M059J (cell line): ENCODE data around the gene C2CD2. TPM values are rescaled to one million over a fixed set of nuclear protein-coding genes. Genes with fewer than 3 reads are reported as not detected.
"Not testable (repeated sequence)": the region's sequence is repeated elsewhere in the genome, so short reads cannot be mapped to it uniquely, and the experiment has no call there.

ENCODE experiments used
- DNase-seq: peaks from one replicate; pipeline ENCODE4 v3.0.0-alpha.2; 2012; ENCODE audit warnings: low read depth
- total RNA-seq: library from RNA; depleted of rRNA; stranded (reverse); fragments of >200 nt; shearing (Covaris generic); gene quantifications from 2 replicates; pipeline ENCODE4 v1.2.3, GENCODE V29; 2014

The C2CD2 gene
- total RNA-seq, 1 experiment from 2014 or later, result 32.1 TPM

DNA sequence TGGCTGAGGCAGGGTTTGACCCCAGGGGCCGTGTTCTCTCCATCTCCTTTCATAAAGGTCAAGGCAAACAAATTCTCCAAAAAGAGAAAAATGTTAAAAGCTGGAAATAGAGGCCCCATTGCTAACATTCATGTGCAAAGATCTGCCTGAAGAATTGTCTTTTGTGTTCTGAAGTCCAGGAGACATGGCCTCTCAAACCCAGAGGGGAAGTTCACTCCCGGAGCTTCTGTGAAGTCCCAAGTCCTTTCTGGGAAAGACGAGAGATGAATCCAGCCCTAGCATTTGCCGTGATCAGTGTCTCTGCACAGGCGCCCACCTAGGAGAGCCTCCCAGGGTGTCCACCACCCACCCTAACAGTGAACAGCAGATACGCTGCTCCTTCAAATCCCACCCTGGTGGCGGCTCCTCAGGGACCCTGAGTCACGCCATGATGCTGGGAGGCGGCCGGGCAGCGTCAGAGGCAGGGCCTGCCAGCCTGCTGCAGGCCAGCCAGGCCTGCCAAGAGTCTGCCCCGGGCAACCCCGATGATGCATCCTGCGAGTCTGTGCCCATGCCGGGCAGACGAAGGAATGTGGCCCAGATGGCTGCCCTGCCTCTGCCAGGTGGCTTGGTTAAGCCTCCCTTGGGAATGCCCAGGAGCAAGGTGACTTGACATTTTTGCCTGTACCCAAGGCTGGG is 5.2 kb upstream of the C2CD2 start:
- peak; percentile 93 for DNase-seq

DNA sequence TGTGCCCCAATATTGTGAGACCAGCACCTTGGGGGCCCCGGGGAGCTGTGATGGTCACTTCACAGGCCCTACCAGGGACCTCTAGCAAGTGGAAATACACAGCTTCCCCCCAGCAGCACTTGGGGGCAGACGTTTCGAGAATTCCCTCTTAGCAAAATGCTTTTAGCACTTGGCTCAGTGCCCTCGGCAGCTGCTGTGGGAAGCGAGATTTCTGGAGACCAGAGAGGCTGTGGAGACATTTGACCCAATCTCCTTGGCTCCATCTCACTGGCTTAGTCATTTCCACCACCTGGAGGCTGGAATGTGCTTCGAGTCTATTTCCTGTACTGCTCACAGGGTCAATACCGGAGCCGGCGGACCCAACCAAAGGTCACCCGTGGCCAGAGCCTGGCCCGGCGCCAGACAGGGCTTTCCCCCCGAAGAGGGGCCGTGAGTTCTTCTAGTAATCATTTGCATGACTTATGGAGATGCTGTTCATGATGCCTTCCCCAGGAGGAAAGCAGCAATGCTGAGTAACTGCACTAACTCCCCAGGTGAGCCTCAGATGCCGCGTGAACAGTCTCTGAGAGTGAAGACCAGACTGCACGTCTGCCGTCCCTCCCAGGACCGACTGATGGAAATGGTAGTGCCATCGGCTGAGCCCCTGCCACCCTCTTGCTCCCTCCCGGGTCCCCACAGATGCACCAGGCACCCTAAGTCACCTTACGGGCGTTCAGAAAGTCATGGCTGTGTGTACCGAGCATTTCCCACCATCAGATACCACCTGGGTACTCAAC is 4.4 kb upstream of the C2CD2 start:
- peak; percentile 98 for DNase-seq

DNA sequence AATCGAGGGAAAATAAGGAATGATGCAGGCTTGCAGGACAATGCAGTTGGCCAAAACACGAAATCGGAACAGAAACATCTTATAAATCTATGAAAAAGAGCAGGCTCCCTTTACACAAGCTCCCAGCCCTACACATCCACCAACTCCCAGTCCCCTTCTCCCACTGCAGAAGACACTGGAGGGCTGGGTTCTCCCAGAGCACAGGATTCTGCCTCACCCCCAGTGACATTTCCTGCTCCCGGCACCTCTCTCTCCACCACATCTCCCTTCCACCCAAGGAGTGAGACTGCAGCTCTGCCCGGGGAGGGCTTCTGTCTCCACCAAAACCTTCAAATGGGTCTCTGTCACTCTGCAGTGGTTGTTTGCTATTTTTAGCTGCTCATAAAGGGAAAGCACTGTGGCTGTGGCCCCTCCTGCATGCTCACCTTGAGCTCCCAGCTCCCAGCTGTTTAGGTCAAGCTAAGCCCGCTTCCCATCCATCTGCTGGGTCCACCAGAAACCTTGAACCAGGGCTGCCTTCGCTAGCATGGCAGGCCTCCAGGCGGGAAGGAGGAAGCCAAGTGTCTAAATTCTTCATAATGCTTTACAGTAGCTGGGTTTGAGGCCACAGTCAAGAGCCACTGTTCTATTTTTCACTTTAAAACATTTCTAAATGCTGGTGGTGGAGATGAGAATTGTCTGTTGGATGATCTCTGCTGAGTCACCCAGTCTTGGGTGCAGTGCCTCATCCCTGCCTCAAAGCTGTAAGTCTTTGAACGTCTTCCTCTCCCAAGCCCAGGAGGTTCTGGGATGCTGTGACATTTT is 3.3 kb upstream of the C2CD2 start:
- peak; percentile 87 for DNase-seq

DNA sequence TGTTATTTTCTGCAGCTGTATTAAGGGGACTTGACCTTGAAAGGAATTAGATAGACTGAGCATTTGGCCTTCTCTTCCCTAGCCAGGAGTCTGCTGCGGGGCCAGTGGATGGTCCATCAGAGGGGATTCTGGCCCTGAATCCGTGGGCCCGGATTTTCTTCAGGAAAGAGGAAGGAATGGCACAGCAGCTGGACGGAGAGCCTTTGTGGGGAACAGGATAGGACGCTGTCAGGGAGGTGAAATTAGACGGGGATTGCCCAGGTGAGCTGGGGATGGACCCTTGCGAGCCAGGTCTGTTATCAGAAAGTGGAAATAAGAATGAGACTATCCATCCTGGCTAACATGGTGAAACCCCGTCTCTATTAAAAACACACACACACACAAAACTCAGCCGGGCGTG is 1.7 kb upstream of the C2CD2 start:
- no peak for DNase-seq

DNA sequence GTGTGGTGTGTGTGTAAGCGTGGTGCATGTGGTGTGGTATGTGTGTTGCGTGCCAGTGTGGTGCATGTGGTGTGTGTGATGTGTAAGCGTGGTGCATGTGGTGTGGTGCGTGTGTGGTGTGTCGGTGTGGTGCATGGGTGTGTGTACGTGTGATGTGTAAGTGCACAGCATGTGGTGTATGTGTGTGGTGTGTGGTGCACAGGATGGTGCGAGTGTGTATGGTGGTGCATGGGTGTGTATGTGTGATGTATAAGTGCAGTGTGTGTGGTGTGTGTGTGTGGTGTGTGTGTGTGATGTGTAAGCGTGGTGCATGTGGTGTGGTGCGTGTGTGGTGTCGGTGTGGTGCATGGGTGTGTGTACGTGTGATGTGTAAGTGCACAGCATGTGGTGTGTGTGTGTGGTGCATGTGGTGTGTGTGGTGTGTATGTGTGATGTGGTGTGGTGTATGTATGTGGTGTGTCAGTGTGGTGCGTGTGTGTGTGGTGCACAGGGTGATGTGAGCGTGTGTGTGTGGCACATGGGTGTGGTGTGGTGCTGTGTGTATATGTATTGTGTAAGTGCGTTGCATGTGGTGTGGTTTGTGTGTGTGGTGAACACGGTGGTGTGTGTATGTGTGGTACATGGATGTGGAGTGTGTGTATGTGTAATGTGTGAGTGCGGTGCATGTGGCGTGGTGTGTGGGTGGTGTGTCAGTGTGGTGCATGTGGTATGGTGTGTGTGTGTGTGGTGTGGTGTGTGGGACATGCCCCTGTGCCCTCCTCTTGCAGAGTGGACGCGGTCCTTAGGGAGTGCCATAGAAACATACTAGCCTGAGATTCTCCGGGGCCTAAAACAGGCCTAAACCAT is 1.1 kb upstream of the C2CD2 start:
- no peak for DNase-seq

DNA sequence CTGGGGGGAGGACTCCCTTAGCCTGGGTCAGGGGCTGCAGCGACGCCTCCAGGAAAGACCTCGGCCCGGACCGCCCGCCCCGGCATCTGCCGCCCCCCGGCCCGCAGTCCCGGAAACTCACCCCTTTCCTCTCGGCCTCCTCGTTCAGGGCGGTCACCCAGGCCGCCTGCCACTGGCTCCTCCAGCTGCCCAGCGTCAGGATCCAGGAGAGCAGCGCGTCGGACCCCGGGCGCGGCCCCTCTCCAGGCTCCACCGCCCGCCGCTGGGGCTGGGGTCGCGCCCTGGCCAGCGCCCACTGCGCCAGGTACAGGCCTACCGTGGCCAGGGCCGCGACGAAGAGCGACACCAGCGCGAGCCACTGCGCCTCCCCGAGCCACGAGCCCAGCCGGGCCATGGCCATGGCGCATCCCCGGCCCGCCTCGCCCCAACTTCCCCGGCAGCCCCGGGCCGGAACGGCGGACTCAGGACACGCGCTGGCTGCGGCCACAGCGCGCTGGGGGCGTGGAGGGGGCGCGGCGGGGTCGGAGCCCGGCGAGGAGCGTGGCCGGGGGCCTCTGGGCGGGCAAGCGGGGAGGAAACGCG is 478 bp downstream of the C2CD2 start:
- DNase-seq, result peak; percentile 37

DNA sequence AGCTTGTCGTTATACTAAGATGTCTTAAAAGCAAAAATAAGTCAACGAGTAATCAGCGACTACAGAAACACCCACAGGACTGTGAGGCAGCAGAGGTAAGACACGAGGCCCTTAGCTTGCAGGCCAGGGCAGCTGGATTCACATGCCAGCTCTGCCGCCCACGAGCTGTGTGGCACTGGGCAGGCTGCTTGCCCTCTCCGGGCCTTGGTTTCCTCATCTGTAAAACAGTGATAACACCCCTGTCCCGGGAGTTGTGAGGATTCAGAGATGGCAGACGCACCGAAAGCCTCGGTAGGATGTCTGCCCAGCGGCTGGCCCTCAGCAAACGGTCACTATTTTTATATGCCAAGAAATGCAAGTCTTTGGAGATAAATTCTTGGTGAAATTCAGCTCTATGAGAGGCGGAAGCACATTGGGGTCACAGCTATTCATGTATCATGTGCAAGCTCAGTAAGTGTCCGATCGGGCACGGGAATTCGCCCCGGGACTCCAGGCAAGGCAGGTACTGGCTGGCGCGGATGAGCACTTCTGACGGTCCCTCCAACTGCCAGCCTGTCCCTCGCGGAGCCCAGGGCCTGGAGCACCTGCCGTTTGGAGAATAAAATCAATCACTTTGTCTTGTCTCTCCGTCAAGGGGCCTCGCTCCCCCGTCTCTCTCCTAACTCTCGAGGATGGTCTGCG is 1.1 kb downstream of the C2CD2 start:
- DNase-seq, result no peak

DNA sequence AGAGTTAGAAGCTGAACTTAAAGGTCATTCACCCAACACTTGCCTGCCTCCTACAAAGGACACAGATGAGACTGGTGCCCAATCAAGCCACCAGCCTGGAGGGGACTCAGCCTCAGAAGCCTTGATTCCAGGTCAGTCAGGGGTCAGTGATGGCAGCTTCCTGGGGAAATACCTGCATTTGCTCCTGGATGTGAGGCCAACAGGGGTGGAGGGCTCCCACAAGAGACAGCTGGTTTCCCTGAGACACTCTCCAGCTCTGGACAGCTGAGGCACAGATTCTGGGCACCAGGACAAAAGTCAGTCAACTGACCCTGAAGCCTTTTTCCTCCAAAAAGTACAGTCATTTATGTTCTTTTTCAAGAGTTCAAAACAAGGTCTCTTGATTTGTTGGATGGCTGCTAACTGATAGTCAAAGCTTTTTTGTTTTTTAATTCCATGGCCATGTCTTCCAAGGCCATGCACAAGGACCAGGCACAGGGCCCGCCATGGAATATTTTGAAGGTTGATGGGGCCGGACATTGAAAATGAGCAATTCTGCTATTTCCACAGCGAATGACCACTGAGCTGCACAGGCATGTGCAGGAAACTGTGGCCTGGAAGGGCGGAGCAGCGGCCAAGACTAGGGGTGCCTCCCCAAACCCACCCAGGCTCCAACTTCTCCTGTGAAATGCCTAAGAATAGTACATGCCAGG is 1.8 kb downstream of the C2CD2 start:
- DNase-seq, result no peak

DNA sequence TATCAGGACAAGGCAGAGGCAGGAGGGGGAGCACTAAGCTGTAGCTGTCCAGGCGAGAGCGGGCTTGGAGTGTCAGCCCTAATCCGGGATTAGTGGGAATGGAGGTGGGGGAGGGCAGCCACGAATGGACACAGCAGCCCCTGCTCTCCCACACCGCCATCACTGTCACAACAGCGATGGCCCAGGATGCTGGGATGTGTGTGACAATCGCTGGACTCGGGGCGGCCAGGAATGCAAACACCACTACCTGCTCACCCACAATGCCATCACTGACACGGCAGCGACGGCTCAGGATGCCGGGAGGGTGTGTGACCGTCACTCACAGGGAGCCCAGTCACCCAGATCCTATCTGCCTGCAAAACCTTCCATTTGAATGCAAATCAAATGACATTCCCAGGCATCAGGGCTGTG is 2.9 kb downstream of the C2CD2 start:
- no peak for DNase-seq

DNA sequence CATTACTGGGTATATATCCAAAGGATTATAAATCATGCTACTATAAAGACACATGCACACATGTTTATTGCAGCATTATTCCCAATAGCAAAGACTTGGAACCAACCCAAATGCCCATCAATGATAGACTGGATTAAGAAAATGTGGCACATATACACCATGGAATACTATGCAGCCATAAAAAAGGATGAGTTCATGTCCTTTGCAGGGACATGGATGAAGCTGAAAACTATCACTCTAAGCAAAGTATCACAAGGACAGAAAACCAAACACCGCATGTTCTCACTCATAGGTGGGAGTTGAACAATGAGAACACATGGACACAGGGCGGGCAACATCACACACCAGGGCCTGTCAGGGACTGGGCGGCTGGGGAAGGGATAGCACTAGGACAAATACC is 4.2 kb downstream of the C2CD2 start:
- not testable (repeated sequence) for DNase-seq

DNA sequence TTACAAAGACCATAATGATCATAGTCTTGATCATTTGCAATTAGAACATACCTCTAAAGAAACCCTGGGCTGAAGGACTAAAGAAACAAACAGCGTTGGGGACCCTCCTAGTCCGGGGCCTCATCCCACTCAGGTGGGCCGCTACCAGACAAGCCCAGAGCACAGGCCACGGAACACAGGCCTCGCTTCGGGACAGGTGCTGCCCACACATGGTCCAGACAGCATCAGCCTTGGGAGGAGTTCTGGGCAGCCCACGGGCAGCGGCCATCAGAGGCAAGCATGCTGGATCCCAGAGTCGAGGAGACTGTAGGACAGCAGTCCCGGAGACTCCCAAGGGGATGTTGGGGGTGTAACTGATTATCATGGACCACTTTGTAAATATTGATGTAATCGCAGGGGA is 4.9 kb downstream of the C2CD2 start:
- DNase-seq, result no peak

DNA sequence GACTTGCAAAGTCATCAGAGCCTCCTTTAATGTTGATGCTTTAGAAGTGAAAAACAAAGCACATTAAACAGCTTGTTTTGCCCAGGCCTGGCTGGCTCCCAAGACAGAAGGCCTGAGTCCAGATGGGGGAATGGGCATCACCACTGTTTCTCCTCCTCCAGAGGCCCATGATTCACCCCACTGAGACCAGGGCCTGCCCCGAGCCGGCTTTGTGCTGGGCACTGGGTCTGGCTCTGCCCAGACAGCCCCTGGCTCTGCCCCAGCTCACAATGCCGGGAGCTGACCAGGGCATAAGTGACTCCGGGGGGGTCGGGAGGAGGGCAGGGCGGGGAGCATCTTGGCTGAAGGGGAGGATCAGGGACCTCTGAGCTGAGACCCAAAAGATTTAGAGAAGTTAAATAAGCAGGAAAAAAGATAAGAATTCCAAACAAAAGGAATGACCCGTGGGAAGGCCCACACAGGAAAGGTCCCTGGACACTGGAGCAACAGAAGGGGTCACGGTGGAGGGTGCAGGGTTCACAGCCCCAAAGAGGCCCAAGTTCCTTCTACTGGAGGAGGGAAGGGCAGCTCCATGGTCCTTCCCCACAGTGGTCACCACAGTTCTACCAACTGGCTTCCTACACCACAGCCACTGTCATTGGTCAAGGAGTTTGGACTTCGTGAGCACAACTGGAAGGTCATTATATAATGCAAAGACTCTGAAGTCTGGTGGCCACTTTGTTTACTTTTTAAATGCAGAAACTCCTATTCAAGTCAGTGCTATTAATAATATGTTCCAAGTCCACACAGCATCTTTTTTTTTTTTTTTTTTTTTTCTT is 5.5 kb downstream of the C2CD2 start:
- DNase-seq, result peak; percentile 92

DNA sequence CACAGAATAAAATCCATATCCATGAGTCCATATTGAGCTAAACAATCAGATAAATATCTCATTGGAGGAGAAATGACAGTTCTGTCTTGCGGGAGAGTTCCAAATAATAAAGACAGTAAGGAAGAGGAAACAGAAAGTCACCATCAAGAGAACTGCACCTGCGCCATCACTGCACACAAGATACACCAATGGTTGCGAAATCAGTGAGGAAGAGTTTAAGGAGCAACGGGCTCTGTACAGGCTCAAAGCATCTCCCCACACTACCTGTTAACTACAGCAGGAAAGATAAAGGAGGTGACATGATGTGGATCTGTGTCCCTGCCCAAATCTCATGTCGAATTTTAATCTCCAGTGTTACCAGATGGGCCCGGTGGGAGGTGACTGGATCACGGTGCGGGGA is 7.8 kb downstream of the C2CD2 start:
- DNase-seq, result no peak

DNA sequence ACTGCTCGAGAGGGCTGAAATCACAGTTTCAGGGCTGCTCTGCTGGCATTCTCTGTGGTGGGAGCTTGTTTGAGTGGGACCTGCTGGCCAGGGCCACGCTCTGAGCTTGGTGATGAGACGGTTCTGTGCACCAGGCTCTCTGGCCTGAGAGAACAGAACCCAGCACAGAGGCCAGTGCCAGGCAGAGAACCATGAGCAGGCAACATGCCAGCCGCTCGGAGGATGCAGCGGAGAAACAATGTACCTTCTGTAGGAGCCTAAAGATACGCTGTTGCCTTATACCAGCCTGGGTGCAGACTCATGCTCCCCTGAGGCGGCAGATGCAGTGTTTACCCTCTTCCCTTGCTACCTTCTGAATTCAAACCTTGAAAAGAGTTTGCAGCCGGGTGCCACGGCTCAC is 10.0 kb downstream of the C2CD2 start:
- no peak for DNase-seq

DNA sequence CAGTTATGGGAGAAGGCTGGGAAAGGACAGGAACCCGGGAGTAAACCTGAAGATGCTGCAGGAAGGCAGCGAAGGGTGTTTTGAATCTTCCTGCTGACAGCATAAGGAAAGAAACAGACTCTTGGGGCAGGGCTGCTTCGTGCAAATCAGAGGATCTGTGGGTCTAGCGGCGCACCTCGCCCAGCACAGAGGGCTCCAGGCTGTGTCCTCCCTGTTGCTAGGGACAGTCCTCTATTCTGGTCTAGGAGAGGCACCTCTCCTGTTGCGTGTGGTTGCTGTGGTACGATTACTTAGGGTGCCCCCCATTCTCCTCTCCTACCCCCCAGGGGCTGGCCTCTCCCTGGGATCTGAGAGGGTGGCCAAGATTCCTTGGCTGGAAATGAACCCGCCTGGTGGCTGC is 11.4 kb downstream of the C2CD2 start:
- DNase-seq, result no peak

DNA sequence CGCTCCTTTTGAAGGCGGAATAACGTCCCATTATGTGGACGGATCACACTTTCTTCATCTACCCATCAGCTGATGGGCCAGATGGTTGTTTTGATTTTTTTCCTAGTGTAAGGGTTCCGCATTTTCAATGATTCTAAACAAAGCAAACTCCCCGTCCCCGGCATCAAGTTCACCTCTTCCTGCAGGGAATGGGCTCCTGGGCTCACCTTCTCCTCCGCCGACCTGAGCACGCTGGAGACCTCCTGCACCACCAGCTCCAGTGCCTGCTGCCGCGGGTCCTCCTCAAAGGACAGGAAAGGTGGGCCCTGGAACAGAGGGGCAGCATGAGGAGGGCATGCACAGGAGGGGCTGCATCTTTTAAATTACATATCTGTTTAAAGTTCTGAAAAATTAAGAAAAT is 11.9 kb downstream of the C2CD2 start:
- no peak for DNase-seq

DNA sequence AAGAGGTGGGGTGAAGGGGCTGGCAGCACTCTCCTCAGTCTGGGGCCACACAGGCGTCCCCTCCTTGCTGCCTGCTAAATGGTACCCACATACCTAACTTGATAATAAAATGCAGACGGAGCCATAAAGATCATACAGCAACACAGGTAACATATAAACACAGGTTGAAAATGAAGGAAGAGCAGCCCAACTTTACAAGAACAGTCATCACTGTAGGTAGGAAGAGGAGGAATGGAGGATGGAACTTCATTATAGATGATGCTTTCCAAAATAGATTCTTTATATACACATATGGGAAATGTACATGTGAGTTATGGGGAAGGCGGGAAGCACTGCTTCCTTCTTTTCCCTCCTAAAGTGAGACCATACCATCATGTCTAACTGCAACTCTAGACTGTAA is 13.4 kb downstream of the C2CD2 start:
- no peak for DNase-seq

DNA sequence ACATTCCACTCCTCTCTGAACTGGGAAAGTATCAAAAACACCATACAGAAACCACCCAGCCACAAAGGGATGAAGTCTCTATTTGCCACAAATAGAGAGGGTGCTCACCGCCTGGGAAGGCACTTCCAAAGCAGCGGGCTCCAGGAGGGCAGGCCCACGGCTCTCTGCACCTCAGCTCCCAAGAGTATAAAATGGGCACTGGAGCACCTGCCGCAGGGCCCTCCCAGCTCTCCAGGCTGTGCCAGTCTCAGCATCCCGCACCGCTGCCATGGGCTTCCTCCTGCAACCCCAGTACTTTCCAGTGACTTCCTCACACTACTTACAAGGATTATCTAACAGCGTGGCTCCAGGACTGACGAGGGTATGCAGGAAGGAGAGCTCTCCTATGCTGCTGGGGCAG is 14.4 kb downstream of the C2CD2 start:
- DNase-seq, result no peak
